ENCODE data around the gene IRF3. TPM values are rescaled to one million over a fixed set of nuclear protein-coding genes. Genes with fewer than 3 reads are reported as not detected.

IRF3 gene
- polyA plus RNA-seq, 1 donor (not counting 4 experiments of a cell fraction or from before 2014, with no cell fraction given): 50.4 TPM

DNA sequence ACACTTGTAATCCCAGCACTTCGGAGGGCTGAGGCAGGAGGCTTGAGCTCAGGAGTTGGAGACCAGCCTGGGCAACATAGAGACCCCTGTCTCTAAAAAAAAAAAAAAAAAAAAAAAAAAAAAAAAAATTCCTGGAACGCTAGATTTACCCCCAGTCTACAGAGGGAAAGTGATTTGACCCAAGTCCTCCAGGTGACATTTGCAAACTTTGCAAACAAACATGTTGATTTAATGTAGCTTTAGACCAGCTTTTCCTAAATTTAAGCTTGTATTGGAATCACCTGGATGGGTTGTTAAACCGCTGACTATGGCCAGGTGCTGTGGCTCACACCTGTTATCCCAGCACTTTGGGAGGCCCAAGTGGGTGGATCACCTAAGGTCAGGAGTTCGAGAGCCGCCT is 33.7 kb upstream of the IRF3 start:
- Histone ChIP-seq H3K36me3 (ENCODE audit: control insufficient read depth in 2 of 2, extremely low read depth in 1 of 2, insufficient read depth in 2 of 2, low read length in 2 of 2) (no peaks in the 10 kb centered on the region), H3K9me3 (ENCODE audit: control insufficient read depth, low read depth, low read length) (no peaks in the 10 kb centered on the region), H4K20me1 (ENCODE audit: control insufficient read depth, extremely low read depth, insufficient read depth, low read length) (no peaks in the 10 kb centered on the region), H3K4me1 (ENCODE audit: control insufficient read depth, extremely low read depth, insufficient read depth, low read length) (no peaks in the 10 kb centered on the region), H3K9ac (ENCODE audit: control insufficient read depth, extremely low read depth, insufficient read depth, low read length) (no peak overlapping the region), H3K79me2 (ENCODE audit: control insufficient read depth, insufficient read depth, low read length) (no peaks in the 10 kb centered on the region), H3K27me3 (ENCODE audit: control insufficient read depth, extremely low read depth, insufficient read depth, low read length) (peaks cover 14% of the 10 kb centered on the region), H3K27ac (ENCODE audit: control insufficient read depth, insufficient read depth, low read length) (no peak overlapping the region), H3K4me2 (ENCODE audit: control insufficient read depth, extremely low read depth, insufficient read depth, low read depth, low read length) (no peak overlapping the region), H3K9me1 (ENCODE audit: control insufficient read depth, extremely low read depth, insufficient read depth, low read length) (no peaks in the 10 kb centered on the region), H3K4me3 (ENCODE audit: control insufficient read depth in 2 of 3, extremely low read depth in 1 of 3, insufficient read depth in 2 of 3, low read depth in 1 of 3, low read length in 3 of 3) (no peak overlapping the region), H2AFZ (ENCODE audit: control insufficient read depth, low read length) (no peak overlapping the region)
- DNase-seq (ENCODE audit: low read depth, low spot score) (no peak), FAIRE-seq (no peak)
- dilution Hi-C loops (cut with MboI; ENCODE audit: extremely low pct_ligation_motif_present, low sequenced_read_pairs): no loop called here
- TF ChIP-seq, protein P1, sequence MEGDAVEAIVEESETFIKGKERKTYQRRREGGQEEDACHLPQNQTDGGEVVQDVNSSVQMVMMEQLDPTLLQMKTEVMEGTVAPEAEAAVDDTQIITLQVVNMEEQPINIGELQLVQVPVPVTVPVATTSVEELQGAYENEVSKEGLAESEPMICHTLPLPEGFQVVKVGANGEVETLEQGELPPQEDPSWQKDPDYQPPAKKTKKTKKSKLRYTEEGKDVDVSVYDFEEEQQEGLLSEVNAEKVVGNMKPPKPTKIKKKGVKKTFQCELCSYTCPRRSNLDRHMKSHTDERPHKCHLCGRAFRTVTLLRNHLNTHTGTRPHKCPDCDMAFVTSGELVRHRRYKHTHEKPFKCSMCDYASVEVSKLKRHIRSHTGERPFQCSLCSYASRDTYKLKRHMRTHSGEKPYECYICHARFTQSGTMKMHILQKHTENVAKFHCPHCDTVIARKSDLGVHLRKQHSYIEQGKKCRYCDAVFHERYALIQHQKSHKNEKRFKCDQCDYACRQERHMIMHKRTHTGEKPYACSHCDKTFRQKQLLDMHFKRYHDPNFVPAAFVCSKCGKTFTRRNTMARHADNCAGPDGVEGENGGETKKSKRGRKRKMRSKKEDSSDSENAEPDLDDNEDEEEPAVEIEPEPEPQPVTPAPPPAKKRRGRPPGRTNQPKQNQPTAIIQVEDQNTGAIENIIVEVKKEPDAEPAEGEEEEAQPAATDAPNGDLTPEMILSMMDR (optimal IDR thresholded peaks at IDR 0.05 in 1 of 3, IDR thresholded peaks at IDR 0.05 in 1 of 3, conservative IDR thresholded peaks at IDR 0.05 in 1 of 3; ENCODE audit: extremely low read depth in 1 of 3, insufficient read depth in 2 of 3, low read length in 3 of 3): no peak
- no peak for TF ChIP-seq EZH2 (IDR thresholded peaks at IDR 0.05; ENCODE audit: low read length)

DNA sequence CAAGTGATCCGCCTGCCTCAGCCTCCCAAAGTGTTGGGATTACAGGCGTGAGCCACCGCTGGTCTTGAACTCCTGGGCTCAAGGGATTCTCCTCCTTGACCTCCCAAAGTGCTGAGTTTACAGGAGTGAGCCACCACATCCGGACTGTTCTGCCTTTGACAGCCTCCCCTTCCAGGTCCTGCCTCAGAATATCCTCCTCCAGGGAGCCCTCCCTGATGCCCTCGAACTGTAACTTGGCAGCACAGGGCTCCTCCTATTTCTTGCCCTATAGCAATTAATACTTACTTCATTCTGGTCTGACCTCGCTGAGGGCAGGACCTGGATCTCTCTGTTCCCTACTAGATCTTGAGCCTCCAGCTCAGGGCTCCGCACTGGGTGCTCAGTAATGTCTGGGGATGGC is 31.2 kb upstream of the IRF3 start:
- Histone ChIP-seq H3K4me1 (ENCODE audit: control insufficient read depth, extremely low read depth, insufficient read depth, low read length) (no peaks in the 10 kb centered on the region), H3K27me3 (ENCODE audit: control insufficient read depth, extremely low read depth, insufficient read depth, low read length) (peaks cover 14% of the 10 kb centered on the region), H3K4me3 (ENCODE audit: control insufficient read depth in 2 of 3, extremely low read depth in 1 of 3, insufficient read depth in 2 of 3, low read depth in 1 of 3, low read length in 3 of 3) (no peak overlapping the region), H3K9ac (ENCODE audit: control insufficient read depth, extremely low read depth, insufficient read depth, low read length) (no peak overlapping the region), H3K36me3 (ENCODE audit: control insufficient read depth in 2 of 2, extremely low read depth in 1 of 2, insufficient read depth in 2 of 2, low read length in 2 of 2) (no peaks in the 10 kb centered on the region), H2AFZ (ENCODE audit: control insufficient read depth, low read length) (no peak overlapping the region), H3K27ac (ENCODE audit: control insufficient read depth, insufficient read depth, low read length) (no peak overlapping the region), H3K9me3 (ENCODE audit: control insufficient read depth, low read depth, low read length) (no peaks in the 10 kb centered on the region), H3K79me2 (ENCODE audit: control insufficient read depth, insufficient read depth, low read length) (no peaks in the 10 kb centered on the region), H3K9me1 (ENCODE audit: control insufficient read depth, extremely low read depth, insufficient read depth, low read length) (no peaks in the 10 kb centered on the region), H3K4me2 (ENCODE audit: control insufficient read depth, extremely low read depth, insufficient read depth, low read depth, low read length) (no peak overlapping the region), H4K20me1 (ENCODE audit: control insufficient read depth, extremely low read depth, insufficient read depth, low read length) (no peaks in the 10 kb centered on the region)
- dilution Hi-C loops (cut with MboI; ENCODE audit: extremely low pct_ligation_motif_present, low sequenced_read_pairs): no loop called here
- TF ChIP-seq EZH2 (IDR thresholded peaks at IDR 0.05; ENCODE audit: low read length): no peak
- TF ChIP-seq, protein P1 (optimal IDR thresholded peaks at IDR 0.05 in 1 of 3, IDR thresholded peaks at IDR 0.05 in 1 of 3, conservative IDR thresholded peaks at IDR 0.05 in 1 of 3; ENCODE audit: extremely low read depth in 1 of 3, insufficient read depth in 2 of 3, low read length in 3 of 3): no peak
- no peak for FAIRE-seq
- DNase-seq (ENCODE audit: low read depth, low spot score): no peak

All from keratinocyte (primary cell).